ENCODE measurements around the gene WWOX. TPM values are rescaled to one million over a fixed set of nuclear protein-coding genes. Genes with fewer than 3 reads are reported as not detected.
A peak's percentile ranks its signal among the peaks of the same experiment; 100 is the strongest.

Gene WWOX
- total RNA-seq, 1 donor from 2014 or later, result 28.2 TPM

- DNase-seq (ENCODE audit: extremely low spot score, unreplicated experiment), result no peak
- H3K9me3 Mint-ChIP-seq, result peaks cover 5% of the 10 kb centered on the region
- no peak overlapping the region for H3K27ac Mint-ChIP-seq
- no peaks in the 10 kb centered on the region for H3K27me3 Mint-ChIP-seq
- H3K36me3 Mint-ChIP-seq, result no peaks in the 10 kb centered on the region
- H3K4me3 Mint-ChIP-seq, result no peak overlapping the region
- H3K4me1 Mint-ChIP-seq (ENCODE audit: unreplicated experiment), result peaks cover 19% of the 10 kb centered on the region
- no peak for TF ChIP-seq CTCF (conservative IDR thresholded peaks at IDR 0.05)
Measured at GRCh38 chr16:79131321-79132075, 1032.0 kb downstream of the WWOX start.

GRCh38 chr16:79132701-79133100, 1033.2 kb downstream of the WWOX start:
- TF ChIP-seq CTCF (conservative IDR thresholded peaks at IDR 0.05), result no peak
- DNase-seq (ENCODE audit: extremely low spot score, unreplicated experiment), result no peak
- no peak overlapping the region for H3K27ac Mint-ChIP-seq
- no peak overlapping the region for H3K4me3 Mint-ChIP-seq
- peaks cover 26% of the 10 kb centered on the region for H3K4me1 Mint-ChIP-seq (ENCODE audit: unreplicated experiment)
- no peaks in the 10 kb centered on the region for H3K27me3 Mint-ChIP-seq
- H3K9me3 Mint-ChIP-seq, result peaks cover 5% of the 10 kb centered on the region
- no peaks in the 10 kb centered on the region for H3K36me3 Mint-ChIP-seq

DNA sequence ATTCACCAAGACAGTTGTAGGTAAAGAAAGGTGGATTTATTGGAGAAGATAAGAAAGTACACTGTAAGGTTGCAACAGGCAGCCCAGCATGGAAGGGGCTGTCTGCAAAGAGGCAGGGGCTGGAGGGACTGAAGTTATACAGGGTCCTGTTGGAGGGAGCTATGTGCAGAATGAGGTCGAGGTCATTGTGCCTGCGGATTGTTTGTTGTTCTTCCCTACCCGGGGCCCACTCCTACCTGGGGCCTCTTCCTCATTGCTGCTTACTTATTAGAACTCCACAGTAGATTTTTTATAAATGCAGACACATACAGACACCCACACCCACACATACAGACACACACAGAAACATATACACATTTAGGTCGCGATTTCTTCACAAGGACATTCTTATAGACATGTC, 1034.8 kb downstream of the WWOX start:
- no peak for DNase-seq (ENCODE audit: extremely low spot score, unreplicated experiment)
- Mint-ChIP-seq H3K4me3 (no peak overlapping the region), H3K27ac (peak overlapping the region; percentile 22), H3K4me1 (ENCODE audit: unreplicated experiment) (peaks cover 39% of the 10 kb centered on the region), H3K9me3 (peaks cover 5% of the 10 kb centered on the region), H3K27me3 (peaks cover 8% of the 10 kb centered on the region), H3K36me3 (no peaks in the 10 kb centered on the region)
- no peak for TF ChIP-seq CTCF (conservative IDR thresholded peaks at IDR 0.05)

GRCh38 chr16:79136955-79137354, 1037.5 kb downstream of the WWOX start:
- Mint-ChIP-seq H3K9me3 (no peaks in the 10 kb centered on the region), H3K27me3 (peaks cover 8% of the 10 kb centered on the region), H3K36me3 (no peaks in the 10 kb centered on the region), H3K4me3 (no peak overlapping the region), H3K27ac (no peak overlapping the region), H3K4me1 (ENCODE audit: unreplicated experiment) (peaks cover 52% of the 10 kb centered on the region)
- no peak for DNase-seq (ENCODE audit: extremely low spot score, unreplicated experiment)
- TF ChIP-seq CTCF (conservative IDR thresholded peaks at IDR 0.05), result no peak

DNA sequence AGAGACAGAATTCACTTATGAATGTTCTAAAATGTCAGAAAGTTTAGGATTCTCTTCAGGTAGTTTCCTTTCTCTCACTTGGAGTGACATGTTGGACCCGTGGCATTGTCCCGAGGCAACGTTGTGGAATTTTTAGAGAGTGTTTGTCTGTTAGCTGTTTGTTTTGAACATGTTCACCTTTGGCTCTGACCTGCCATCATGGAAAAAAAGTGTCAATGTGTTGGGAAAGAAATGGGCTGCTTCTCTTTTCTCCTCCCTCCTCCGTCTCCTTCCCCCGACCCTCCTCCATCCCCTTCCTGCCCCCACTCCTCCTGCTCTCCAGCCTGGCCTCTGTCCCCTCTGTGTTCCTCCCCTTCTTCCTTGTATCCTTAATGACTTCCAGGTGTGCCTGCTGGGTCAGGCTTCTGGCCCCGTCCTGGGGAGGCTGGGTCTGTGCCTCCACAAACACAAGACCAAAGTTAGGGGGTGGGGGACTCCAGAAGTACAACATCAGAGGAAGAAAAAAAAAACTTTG, 1038.0 kb downstream of the WWOX start:
- no peak overlapping the region for H3K4me3 Mint-ChIP-seq
- H3K4me1 Mint-ChIP-seq (ENCODE audit: unreplicated experiment), result peaks cover 52% of the 10 kb centered on the region
- H3K36me3 Mint-ChIP-seq, result no peaks in the 10 kb centered on the region
- H3K9me3 Mint-ChIP-seq, result no peaks in the 10 kb centered on the region
- H3K27me3 Mint-ChIP-seq, result peaks cover 8% of the 10 kb centered on the region
- TF ChIP-seq CTCF (conservative IDR thresholded peaks at IDR 0.05), result no peak
- no peak overlapping the region for H3K27ac Mint-ChIP-seq
- DNase-seq (ENCODE audit: extremely low spot score, unreplicated experiment), result no peak
